GM23248 (cell line): ENCODE results near the gene ATP13A3.

ENCODE experiments used
- EZH2 ChIP-seq: fragments of 200-600 bp; sonication (generic); IDR thresholded peaks from 2 replicates; pipeline ENCODE4 v1.6.1; 2018; ENCODE audit warnings: antibody characterized with exemption, mild to moderate bottlenecking; ENCODE audit not compliant: insufficient read depth, poor library complexity, severe bottlenecking
- EZH2phosphoT487 ChIP-seq: fragments of 200-600 bp; sonication (generic); IDR thresholded peaks from 2 replicates; pipeline ENCODE4 v1.6.1; 2018; ENCODE audit warnings: antibody characterized with exemption, moderate library complexity, mild to moderate bottlenecking, low read depth; ENCODE audit not compliant: insufficient read depth

GRCh38 chr3:194481525-194482195, 5.1 kb downstream of the ATP13A3 start:
- no peak for TF ChIP-seq EZH2
- no peak for TF ChIP-seq EZH2phosphoT487
